Endothelial cell of umbilical vein (primary cell): Measurements from ENCODE around the gene PRRT1. TPM values are rescaled to one million over a fixed set of nuclear protein-coding genes. Genes with fewer than 3 reads are reported as not detected.

ENCODE experiments used
- BruUV-seq: library from RNA; stranded (reverse); fragments of 400-500 nt; replicated peaks from 2 replicates; lab custom pipeline; 2021; lab: Mats Ljungman, UMichigan
- CTCF ChIA-PET: fragments of 300-600, 350-600 bp; sonication (Branson Sonifier 250); formaldehyde crosslinking; loops from one replicate; lab custom pipeline; 2021; ENCODE audit warnings: antibody characterized with exemption, inconsistent platforms; lab: Charles Lee
- POLR2A ChIA-PET: fragments of 300-600, 350-600 bp; sonication (Branson Sonifier 250); formaldehyde crosslinking; loops from one replicate; lab custom pipeline; 2021; ENCODE audit warnings: antibody characterized with exemption, inconsistent platforms; lab: Charles Lee
- DNase-seq: peaks from one replicate; pipeline ENCODE4 v3.0.0-alpha.2; 2011; ENCODE audit warnings: low read depth, low spot score
- FAIRE-seq: peaks from 2 replicates; lab custom pipeline; 2011; peaks lifted over from hg19 to GRCh38; lab: Jason Lieb, UNC
- H2AFZ ChIP-seq: 2 replicates; pipeline ENCODE4 v1.6.0; 2012; ENCODE audit warnings: low read depth, low read length, control low read depth, inconsistent platforms
- H3K27ac ChIP-seq: 2 replicates; pipeline ENCODE4 v1.5.1; 2011; ENCODE audit warnings: low read depth, mild to moderate bottlenecking, control low read depth, low read length, moderate library complexity; ENCODE audit not compliant: insufficient read depth
- H3K27me3 ChIP-seq, 2 experiments: 2 replicates each; pipeline versions ENCODE4 v1.6.0 to v1.6.1; 2011; ENCODE audit warnings: low read length in 2 of 2, mixed read lengths in 1 of 2; ENCODE audit not compliant: control insufficient read depth in 2 of 2, insufficient read depth in 2 of 2
- H3K36me3 ChIP-seq, 2 experiments: 2 replicates in 1 of 2; 3 replicates in 1 of 2; pipeline ENCODE4 v1.5.1; 2011; ENCODE audit warnings: low read length in 2 of 2, mild to moderate bottlenecking in 1 of 2, moderate library complexity in 1 of 2; ENCODE audit not compliant: control insufficient read depth in 2 of 2, insufficient read depth in 2 of 2; ENCODE audit errors: extremely low read depth in 1 of 2
- H3K4me1 ChIP-seq: 3 replicates; pipeline ENCODE4 v1.5.1; 2011; ENCODE audit warnings: mild to moderate bottlenecking, low read length; ENCODE audit not compliant: control insufficient read depth, insufficient read depth; ENCODE audit errors: extremely low read depth
- H3K4me2 ChIP-seq: 2 replicates; pipeline ENCODE4 v1.6.1; 2011; ENCODE audit warnings: low read length, control low read depth, mixed read lengths; ENCODE audit not compliant: insufficient read depth
- H3K4me3 ChIP-seq, 3 experiments: fragments of 200-600 bp in 1 of 3; sonication (generic), shearing (Covaris generic) in 1 of 3; replicated peaks in 1 of 3; 2 replicates each; pipeline ENCODE4 v1.5.1; 2011 to 2016; ENCODE audit warnings: control low read depth in 3 of 3, low read length in 3 of 3, mild to moderate bottlenecking in 2 of 3, inconsistent platforms in 1 of 3, low read depth in 1 of 3, moderate library complexity in 1 of 3; ENCODE audit not compliant: insufficient read depth in 1 of 3
- H3K79me2 ChIP-seq: 2 replicates; pipeline ENCODE4 v1.6.0; 2012; ENCODE audit warnings: low read length, inconsistent platforms; ENCODE audit not compliant: control insufficient read depth, insufficient read depth
- H3K9ac ChIP-seq: replicated peaks from 2 replicates; pipeline ENCODE3; 2011; ENCODE audit warnings: low read length, control low read depth; ENCODE audit not compliant: insufficient read depth; ENCODE audit errors: extremely low read depth
- H3K9me1 ChIP-seq: replicated peaks from 3 replicates; pipeline ENCODE4 v1.6.0; 2011; ENCODE audit warnings: mild to moderate bottlenecking, low read length; ENCODE audit not compliant: control insufficient read depth, insufficient read depth; ENCODE audit errors: extremely low read depth
- H3K9me3 ChIP-seq: replicated peaks from 2 replicates; pipeline ENCODE4 v1.5.1; 2012; ENCODE audit warnings: low read length, inconsistent platforms; ENCODE audit not compliant: control insufficient read depth, insufficient read depth
- H4K20me1 ChIP-seq: replicated peaks from 2 replicates; pipeline ENCODE3; 2011; ENCODE audit warnings: mild to moderate bottlenecking, low read length; ENCODE audit not compliant: control insufficient read depth, insufficient read depth; ENCODE audit errors: extremely low read depth
- CTCF ChIP-seq, 2 donors: IDR thresholded peaks; 1 replicate in 1 of 2; 2 replicates in 1 of 2; pipeline ENCODE4 v1.5.1; 2011; ENCODE audit warnings: low read length in 2 of 2, mild to moderate bottlenecking in 2 of 2, moderate library complexity in 2 of 2, control low read depth in 1 of 2, inconsistent platforms in 1 of 2, low read depth in 1 of 2; ENCODE audit not compliant: insufficient read depth in 1 of 2; ENCODE audit errors: extremely low read depth in 1 of 2
- EZH2 ChIP-seq: IDR thresholded peaks from 2 replicates; pipeline ENCODE4 v1.6.1; 2012; ENCODE audit warnings: borderline replicate concordance, low read depth, mild to moderate bottlenecking, moderate library complexity, low read length, inconsistent platforms; ENCODE audit not compliant: severe bottlenecking
- FOS ChIP-seq: IDR thresholded peaks from 2 replicates; pipeline ENCODE4 v1.6.1; 2011; ENCODE audit warnings: mild to moderate bottlenecking, low read length, moderate library complexity, borderline replicate concordance; ENCODE audit not compliant: insufficient read depth
- GATA2 ChIP-seq: IDR thresholded peaks from 2 replicates; pipeline ENCODE4 v1.7.0; 2011; ENCODE audit warnings: low read depth, mild to moderate bottlenecking, moderate library complexity, mixed read lengths, low read length; ENCODE audit not compliant: insufficient read length, insufficient read depth
- JUN ChIP-seq: IDR thresholded peaks from 2 replicates; pipeline ENCODE4 v1.6.1; 2011; ENCODE audit warnings: borderline replicate concordance, low read depth; ENCODE audit not compliant: insufficient read length, insufficient read depth
- MAX ChIP-seq: IDR thresholded peaks from 2 replicates; pipeline ENCODE4 v1.6.1; 2011; ENCODE audit not compliant: insufficient read depth, insufficient read length
- MYC ChIP-seq: IDR thresholded peaks from one replicate; pipeline ENCODE4 v1.6.1; 2011; ENCODE audit warnings: mild to moderate bottlenecking, low read depth, low read length
- POLR2A ChIP-seq: IDR thresholded peaks from 2 replicates; pipeline ENCODE4 v1.6.1; 2012; ENCODE audit warnings: low read depth, mild to moderate bottlenecking, control low read depth, low read length
- POLR2AphosphoS5 ChIP-seq: IDR thresholded peaks from 2 replicates; pipeline ENCODE4 v1.6.1; 2012; ENCODE audit warnings: low read depth, mild to moderate bottlenecking, control low read depth, low read length, moderate library complexity; ENCODE audit not compliant: insufficient read depth
- dilution Hi-C: fragments of 300-500 bp; cut with MboI; formaldehyde crosslinking; loops from one replicate; pipeline ENCODE4 v1.15.0; 2019; ENCODE audit warnings: low sequenced_read_pairs; ENCODE audit not compliant: extremely low pct_ligation_motif_present
- intact Hi-C: fragments of 100-400 bp; cut with micrococcal nuclease; formaldehyde crosslinking; loops from one replicate; pipeline ENCODE4 v1.10.0; 2022
- polyA plus RNA-seq, 4 experiments: library from polyadenylated mRNA; depleted of rRNA in 3 of 4; stranded (reverse) in 3 of 4; unstranded in 1 of 4; fragments of >200 nt; gene quantifications; 2 replicates each; pipeline versions ENCODE4 v1.2.1 to v1.2.3, GENCODE V29; 2011 to 2012; ENCODE audit warnings: missing spikeins in 1 of 4
- total RNA-seq: library from RNA; stranded (reverse); gene quantifications from 2 replicates; pipeline ENCODE4 v1.2.3, GENCODE V29; 2021

Gene PRRT1
- total and polyA plus RNA-seq, 2 donors (not counting 3 experiments of a cell fraction or from before 2014, with no cell fraction given): 0.55 to 1.3 TPM

- no peak overlapping the region for H3K4me3 ChIP-seq
- H2AFZ ChIP-seq: no peak overlapping the region
- H4K20me1 ChIP-seq: no peaks in the 10 kb centered on the region
- intact Hi-C loops (no loop called here), dilution Hi-C loops (no loop called here)
- H3K27me3 ChIP-seq: peaks cover 4 to 8% of the 10 kb centered on the region in 2 experiments
- FAIRE-seq: no peak
- H3K9ac ChIP-seq: no peak overlapping the region
- TF ChIP-seq MAX: no peak
- TF ChIP-seq CTCF (IDR thresholded peaks at IDR 0.05; ENCODE audit: extremely low read depth in 1 of 2, insufficient read depth in 1 of 2, low read depth in 1 of 2, low read length in 2 of 2): no peak
- no peak for TF ChIP-seq JUN
- no peak for TF ChIP-seq MYC
- no peak for TF ChIP-seq POLR2A
- TF ChIP-seq POLR2AphosphoS5: no peak
- no peak for TF ChIP-seq FOS
- no peak for TF ChIP-seq EZH2
- TF ChIP-seq GATA2: no peak
- no peak overlapping the region for H3K27ac ChIP-seq
- H3K79me2 ChIP-seq: no peaks in the 10 kb centered on the region
- no peak overlapping the region for H3K4me2 ChIP-seq
- no peaks in the 10 kb centered on the region for H3K9me1 ChIP-seq
- H3K9me3 ChIP-seq: no peaks in the 10 kb centered on the region
- H3K4me1 ChIP-seq: no peaks in the 10 kb centered on the region
- POLR2A ChIA-PET: no interaction called here
- H3K36me3 ChIP-seq: no peaks in the 10 kb centered on the region
- CTCF ChIA-PET: interaction anchor here (1.0 kb wide), 1 partner anchor 8 kb away, joined by 4 read pairs; no protein-coding TSS in a partner anchor
- no TSS peak for BruUV-seq
- DNase-seq: no peak
These were observed 11.2 kb downstream of the PRRT1 start for GRCh38 chr6:32140420-32141046.
